Fibroblast of villous mesenchyme (primary cell): Measurements from ENCODE around the gene ANKRD37. TPM values are rescaled to one million over a fixed set of nuclear protein-coding genes. Genes with fewer than 3 reads are reported as not detected.
"Not testable (repeated sequence)": the region's sequence is repeated elsewhere in the genome, so short reads cannot be mapped to it uniquely, and the experiment has no call there.

ENCODE experiments used
- DNase-seq: peaks from one replicate; pipeline ENCODE4 v3.0.0-alpha.2; 2010; ENCODE audit warnings: low read depth
- H3K4me3 ChIP-seq: 2 replicates; pipeline ENCODE4 v1.5.1; 2011; ENCODE audit warnings: low read depth, mild to moderate bottlenecking, low read length
- CTCF ChIP-seq: IDR thresholded peaks from 2 replicates; pipeline ENCODE4 v1.5.1; 2012; ENCODE audit warnings: low read depth, mild to moderate bottlenecking, low read length; ENCODE audit not compliant: insufficient read depth
- total RNA-seq: library from RNA; depleted of rRNA; stranded (reverse); fragments of >200 nt; gene quantifications from 2 replicates; pipeline ENCODE4 v1.2.3, GENCODE V29; 2012

ANKRD37 gene
- total RNA-seq, 1 donor: 3.0 TPM

GRCh38 chr4:185357733-185358440 lies 38.8 kb upstream of the ANKRD37 start:
- DNase-seq: no peak
- H3K4me3 ChIP-seq: no peak overlapping the region
- TF ChIP-seq CTCF: no peak

GRCh38 chr4:185358514-185358913 lies 38.1 kb upstream of the ANKRD37 start:
- no peak for TF ChIP-seq CTCF

GRCh38 chr4:185358959-185359358 lies 37.7 kb upstream of the ANKRD37 start:
- no peak for DNase-seq
- TF ChIP-seq CTCF: no peak
- no peak overlapping the region for H3K4me3 ChIP-seq

More at GRCh38 chr4:185358514-185358913, 38.1 kb upstream of the ANKRD37 start:
- H3K4me3 ChIP-seq: no peak overlapping the region
- peak; percentile 36 for DNase-seq

- DNase-seq: peak; percentile 42
- H3K4me3 ChIP-seq: no peak overlapping the region
- no peak for TF ChIP-seq CTCF
Observed at GRCh38 chr4:185359767-185360446, 36.7 kb upstream of the ANKRD37 start.

- no peak for TF ChIP-seq CTCF
Observed at GRCh38 chr4:185361872-185362271, 34.8 kb upstream of the ANKRD37 start.

GRCh38 chr4:185362570-185362969 lies 34.1 kb upstream of the ANKRD37 start:
- DNase-seq, H3K4me3 ChIP-seq: not testable (repeated sequence)

More at GRCh38 chr4:185361872-185362271, 34.8 kb upstream of the ANKRD37 start:
- no peak overlapping the region for H3K4me3 ChIP-seq
- no peak for DNase-seq

GRCh38 chr4:185363251-185363650 lies 33.4 kb upstream of the ANKRD37 start:
- no peak for DNase-seq
- no peak overlapping the region for H3K4me3 ChIP-seq
- TF ChIP-seq CTCF: no peak
